Stimulated activated naive B cell treated with anti-CD40 and anti-IgM and Interleukin-4, amounts not matched to agents 10 μg/mL and 1 μg/mL and 100 μg/mL, for 72 hours (primary cell): Measurements from ENCODE around the gene HMGN3.

Source experiments
- ATAC-seq, 2 donors: fragments of 150-1000 bp; cut with Tn5 transposase; replicated peaks; 2 replicates each; pipeline ENCODE4 v1.10.0; 2021; ENCODE audit warnings: moderate library complexity in 1 of 2
- DNase-seq: peaks from one replicate; pipeline ENCODE4 v3.0.0; 2021
- H3K27ac Mint-ChIP-seq: one replicate; pipeline ENCODE4 v1.8.0; 2022; ENCODE audit warnings: mild to moderate bottlenecking, mixed read lengths
- H3K27me3 Mint-ChIP-seq, 2 donors: one replicate each; pipeline ENCODE4 v1.8.0; 2022; ENCODE audit warnings: mixed read lengths in 2 of 2
- H3K36me3 Mint-ChIP-seq, 2 donors: one replicate each; pipeline ENCODE4 v1.8.0; 2022; ENCODE audit warnings: mixed read lengths in 2 of 2, mild to moderate bottlenecking in 1 of 2
- H3K4me1 Mint-ChIP-seq, 2 donors: one replicate each; pipeline ENCODE4 v1.8.0; 2022; ENCODE audit warnings: mixed read lengths in 2 of 2, mild to moderate bottlenecking in 1 of 2
- H3K4me3 Mint-ChIP-seq, 2 donors: one replicate each; pipeline ENCODE4 v1.8.0; 2022; ENCODE audit warnings: mild to moderate bottlenecking in 2 of 2, mixed read lengths in 2 of 2, moderate library complexity in 1 of 2
- H3K9me3 Mint-ChIP-seq, 2 donors: one replicate each; pipeline ENCODE4 v1.8.0; 2022; ENCODE audit warnings: mixed read lengths in 2 of 2, mild to moderate bottlenecking in 1 of 2

HMGN3 gene

DNA sequence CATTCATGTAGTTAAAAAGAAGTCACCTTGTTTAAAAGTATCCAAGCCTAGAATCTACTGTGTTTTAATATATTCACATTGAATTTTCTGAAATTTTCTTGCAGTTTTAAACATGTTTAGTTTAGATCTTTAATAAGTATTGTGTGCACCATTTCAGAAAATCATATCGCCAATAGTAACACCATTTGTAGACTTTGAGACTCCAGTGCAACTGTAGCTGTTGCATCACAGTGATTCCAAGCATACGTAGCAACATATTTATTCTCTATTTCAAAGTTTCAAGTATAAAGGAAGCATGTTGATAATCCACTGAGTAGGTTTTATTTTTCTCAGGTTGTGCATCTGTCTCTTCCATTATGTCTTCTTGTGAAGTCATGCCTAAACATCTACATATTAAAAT lies 46.4 kb downstream of the HMGN3 start:
- peaks cover 10 to 17% of the 10 kb centered on the region in 2 donors for H3K36me3 Mint-ChIP-seq
- ATAC-seq (no peak), DNase-seq (no peak)
- H3K27me3 Mint-ChIP-seq: peaks cover 7 to 10% of the 10 kb centered on the region in 2 donors
- H3K4me1 Mint-ChIP-seq: no peaks in the 10 kb centered on the region
- peaks cover 9 to 10% of the 10 kb centered on the region in 2 donors for H3K9me3 Mint-ChIP-seq
- no peak overlapping the region for H3K27ac Mint-ChIP-seq
- H3K4me3 Mint-ChIP-seq: no peak overlapping the region

DNA sequence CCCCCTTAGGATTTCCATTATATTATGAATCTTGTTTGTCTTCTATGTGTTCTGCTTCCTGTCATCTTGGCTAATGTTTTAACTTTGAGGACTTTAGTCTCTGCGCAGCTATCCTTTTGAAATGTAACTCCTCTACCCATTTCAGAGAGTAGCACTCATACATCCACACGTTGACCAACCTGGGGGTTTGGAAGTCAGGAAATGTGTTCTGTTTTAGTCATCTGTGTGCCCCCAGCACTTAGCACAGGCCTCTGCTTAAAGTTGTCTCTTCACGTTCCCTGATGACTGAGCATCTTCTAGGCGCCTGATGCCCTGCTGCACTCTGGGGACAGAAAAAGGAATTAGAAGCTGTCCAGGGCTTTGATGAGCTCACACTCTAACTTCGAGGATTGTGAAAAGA lies 47.9 kb downstream of the HMGN3 start:
- DNase-seq (no peak), ATAC-seq (no peak)
- Mint-ChIP-seq H3K4me1 (no peaks in the 10 kb centered on the region), H3K36me3 (peaks cover 3 to 8% of the 10 kb centered on the region in 2 donors), H3K27me3 (peaks cover 7 to 10% of the 10 kb centered on the region in 2 donors), H3K9me3 (peaks cover 3 to 6% of the 10 kb centered on the region in 2 donors), H3K4me3 (no peak overlapping the region), H3K27ac (no peak overlapping the region)

DNA sequence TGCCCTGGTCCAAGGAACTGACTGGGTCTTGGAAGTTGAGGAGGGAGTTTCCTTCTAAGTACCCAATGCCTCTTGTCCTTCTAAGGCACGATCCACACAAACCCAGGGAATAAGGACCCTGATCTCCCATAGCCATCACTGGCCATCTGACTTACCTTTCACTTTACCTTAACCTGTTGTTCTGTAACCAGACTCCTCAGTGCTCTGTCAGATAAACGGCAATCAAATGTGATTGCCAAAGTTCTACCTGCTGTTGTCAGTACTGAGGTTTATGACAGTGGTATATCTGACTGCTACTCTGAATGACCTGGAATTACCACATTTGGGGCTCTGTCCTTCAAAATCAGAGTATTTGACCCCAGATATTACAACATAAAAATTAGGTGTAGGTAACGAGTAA lies 49.8 kb downstream of the HMGN3 start:
- ATAC-seq (no peak), DNase-seq (no peak)
- Mint-ChIP-seq H3K27ac (no peak overlapping the region), H3K36me3 (no peaks in the 10 kb centered on the region), H3K4me1 (no peaks in the 10 kb centered on the region), H3K27me3 (peaks cover 7 to 10% of the 10 kb centered on the region in 2 donors), H3K4me3 (no peak overlapping the region), H3K9me3 (no peaks in the 10 kb centered on the region)

DNA sequence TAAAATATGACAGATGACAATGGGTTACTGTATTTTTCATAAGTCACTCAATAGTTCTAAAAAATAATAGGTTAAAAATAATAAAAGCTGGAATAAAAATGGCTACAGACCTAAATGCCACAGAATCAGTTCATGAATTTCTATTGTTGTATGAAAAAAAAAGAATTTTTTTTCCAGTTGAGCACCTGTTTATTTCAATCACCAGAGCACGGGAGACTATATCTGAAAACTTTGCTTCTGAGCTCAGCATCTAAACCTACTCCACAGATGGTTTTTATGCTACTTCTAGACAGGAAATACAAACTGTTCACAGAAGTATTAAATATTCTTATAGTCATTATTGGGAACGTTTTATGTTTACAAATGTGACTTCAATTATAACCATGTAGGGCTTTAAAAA lies 50.4 kb downstream of the HMGN3 start:
- no peak overlapping the region for H3K4me3 Mint-ChIP-seq
- H3K9me3 Mint-ChIP-seq: no peaks in the 10 kb centered on the region
- H3K27me3 Mint-ChIP-seq: peaks cover 7 to 16% of the 10 kb centered on the region in 2 donors
- ATAC-seq (no peak), DNase-seq (no peak)
- H3K4me1 Mint-ChIP-seq: no peaks in the 10 kb centered on the region
- H3K36me3 Mint-ChIP-seq: no peaks in the 10 kb centered on the region
- H3K27ac Mint-ChIP-seq: no peak overlapping the region

DNA sequence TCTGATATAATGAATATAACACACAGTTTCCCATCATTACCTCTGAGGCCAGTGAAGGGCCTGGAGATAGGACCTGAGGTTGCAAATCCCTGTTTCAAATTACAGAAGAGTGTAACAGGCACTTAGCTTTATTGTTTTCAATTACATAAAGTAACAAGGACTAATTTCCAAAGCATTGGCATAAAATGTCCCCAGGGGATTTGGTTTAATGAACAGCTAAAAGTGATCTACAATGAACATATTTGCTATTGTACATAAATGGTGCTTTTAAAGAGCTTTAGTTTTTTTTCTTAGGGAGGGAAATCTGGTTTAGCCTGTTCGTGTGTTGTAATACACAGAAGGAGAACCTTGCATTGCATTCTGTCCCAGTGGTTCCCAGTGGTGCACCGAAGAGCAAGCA lies 54.4 kb downstream of the HMGN3 start:
- Mint-ChIP-seq H3K27ac (no peak overlapping the region), H3K36me3 (no peaks in the 10 kb centered on the region), H3K4me3 (no peak overlapping the region), H3K27me3 (peaks cover 4 to 6% of the 10 kb centered on the region in 2 donors), H3K9me3 (peaks cover 4% of the 10 kb centered on the region in 2 donors), H3K4me1 (no peaks in the 10 kb centered on the region)
- DNase-seq (no peak), ATAC-seq (no peak)

DNA sequence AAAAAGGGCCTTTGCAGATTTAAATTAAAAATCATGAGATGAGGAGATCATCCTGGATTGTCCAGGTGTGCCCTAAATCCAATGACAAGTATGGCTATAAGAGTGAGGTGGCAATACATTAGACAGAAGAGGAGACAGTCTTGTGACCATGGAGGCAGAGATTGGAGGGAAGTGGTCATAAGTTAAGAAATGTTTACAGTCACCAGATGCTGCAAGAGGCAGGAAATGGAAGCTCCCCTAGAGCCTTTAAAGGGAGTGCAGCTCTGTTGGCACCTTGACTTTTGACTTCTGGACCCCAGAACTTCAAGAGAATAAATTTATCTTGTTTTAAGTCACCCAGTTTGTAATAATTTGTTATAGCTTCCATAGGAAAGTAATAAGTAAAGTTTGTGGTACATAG lies 61.1 kb downstream of the HMGN3 start:
- H3K36me3 Mint-ChIP-seq: no peaks in the 10 kb centered on the region
- H3K4me1 Mint-ChIP-seq: peaks cover 0 to under 1% of the 10 kb centered on the region in 2 donors
- H3K9me3 Mint-ChIP-seq: peaks cover 4% of the 10 kb centered on the region in 2 donors
- H3K27me3 Mint-ChIP-seq: peaks cover 4 to 9% of the 10 kb centered on the region in 2 donors
- H3K4me3 Mint-ChIP-seq: no peak overlapping the region
- H3K27ac Mint-ChIP-seq: no peak overlapping the region
- DNase-seq (no peak), ATAC-seq (peak in 1 of 2 donors; percentile 44)

DNA sequence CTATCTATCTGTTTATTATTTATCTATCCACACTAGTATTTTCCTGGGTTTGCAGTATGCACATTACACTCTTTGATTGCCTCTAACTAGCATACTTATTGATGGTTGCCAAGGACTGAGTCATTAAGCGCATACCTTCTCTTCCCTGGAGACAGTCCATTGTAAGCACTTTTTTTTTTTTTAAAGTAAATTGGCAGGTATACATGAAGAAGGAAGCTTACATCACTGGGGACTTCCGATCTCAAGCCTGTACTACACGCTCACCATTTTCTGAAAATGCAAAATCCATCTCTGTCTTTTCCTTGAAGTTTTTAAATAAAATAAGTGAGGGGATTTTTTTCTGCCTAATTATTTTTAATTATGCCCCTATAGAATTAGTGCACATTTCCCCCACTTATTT lies 63.5 kb downstream of the HMGN3 start:
- no peak overlapping the region for H3K27ac Mint-ChIP-seq
- H3K4me1 Mint-ChIP-seq: peaks cover 0 to 3% of the 10 kb centered on the region in 2 donors
- H3K36me3 Mint-ChIP-seq: no peaks in the 10 kb centered on the region
- ATAC-seq (no peak), DNase-seq (no peak)
- peaks cover 4 to 5% of the 10 kb centered on the region in 2 donors for H3K27me3 Mint-ChIP-seq
- no peaks in the 10 kb centered on the region for H3K9me3 Mint-ChIP-seq
- H3K4me3 Mint-ChIP-seq: no peak overlapping the region

DNA sequence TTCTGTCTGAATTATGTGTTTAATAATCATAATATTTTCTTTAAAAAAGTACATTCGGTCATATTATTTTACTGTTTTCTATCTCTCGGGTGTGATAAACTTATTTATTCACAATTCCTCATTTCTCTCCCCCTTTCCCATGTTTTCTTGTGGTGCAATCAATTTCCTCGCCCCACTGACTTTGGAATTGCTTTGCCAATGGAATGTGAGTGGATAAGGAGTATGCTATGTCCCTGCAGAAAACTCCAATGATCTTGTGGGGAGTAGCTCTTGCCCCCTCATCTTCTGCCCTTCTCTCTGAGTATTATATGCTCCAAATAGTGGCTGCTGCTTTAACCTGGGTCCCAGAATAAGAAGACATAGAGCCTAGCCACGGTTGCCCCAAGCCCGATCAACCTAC lies 64.1 kb downstream of the HMGN3 start:
- ATAC-seq (no peak), DNase-seq (no peak)
- H3K4me1 Mint-ChIP-seq: peaks cover 0 to 3% of the 10 kb centered on the region in 2 donors
- H3K27me3 Mint-ChIP-seq: peaks cover 4 to 5% of the 10 kb centered on the region in 2 donors
- no peak overlapping the region for H3K27ac Mint-ChIP-seq
- no peaks in the 10 kb centered on the region for H3K36me3 Mint-ChIP-seq
- no peak overlapping the region for H3K4me3 Mint-ChIP-seq
- H3K9me3 Mint-ChIP-seq: no peaks in the 10 kb centered on the region

DNA sequence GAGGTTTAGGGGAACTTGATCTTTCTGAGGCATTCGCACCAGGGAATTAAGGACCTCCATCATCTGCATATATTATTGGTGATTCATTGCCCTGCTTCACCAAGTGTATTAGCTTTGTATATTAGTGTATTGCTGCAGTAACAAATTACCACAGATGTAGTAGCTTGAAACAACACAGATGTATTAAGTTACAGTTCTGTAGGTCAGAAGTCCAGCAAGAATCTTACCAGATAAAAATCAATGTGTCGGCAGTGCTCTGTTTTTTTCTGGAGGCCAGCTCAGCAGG lies 65.8 kb downstream of the HMGN3 start:
- ATAC-seq (peak in 1 of 2 donors; percentile 34), DNase-seq (no peak)
- H3K27me3 Mint-ChIP-seq: peaks cover 0 to 4% of the 10 kb centered on the region in 2 donors
- no peak overlapping the region for H3K4me3 Mint-ChIP-seq
- peaks cover 0 to 3% of the 10 kb centered on the region in 2 donors for H3K4me1 Mint-ChIP-seq
- no peak overlapping the region for H3K27ac Mint-ChIP-seq
- no peaks in the 10 kb centered on the region for H3K36me3 Mint-ChIP-seq
- no peaks in the 10 kb centered on the region for H3K9me3 Mint-ChIP-seq

DNA sequence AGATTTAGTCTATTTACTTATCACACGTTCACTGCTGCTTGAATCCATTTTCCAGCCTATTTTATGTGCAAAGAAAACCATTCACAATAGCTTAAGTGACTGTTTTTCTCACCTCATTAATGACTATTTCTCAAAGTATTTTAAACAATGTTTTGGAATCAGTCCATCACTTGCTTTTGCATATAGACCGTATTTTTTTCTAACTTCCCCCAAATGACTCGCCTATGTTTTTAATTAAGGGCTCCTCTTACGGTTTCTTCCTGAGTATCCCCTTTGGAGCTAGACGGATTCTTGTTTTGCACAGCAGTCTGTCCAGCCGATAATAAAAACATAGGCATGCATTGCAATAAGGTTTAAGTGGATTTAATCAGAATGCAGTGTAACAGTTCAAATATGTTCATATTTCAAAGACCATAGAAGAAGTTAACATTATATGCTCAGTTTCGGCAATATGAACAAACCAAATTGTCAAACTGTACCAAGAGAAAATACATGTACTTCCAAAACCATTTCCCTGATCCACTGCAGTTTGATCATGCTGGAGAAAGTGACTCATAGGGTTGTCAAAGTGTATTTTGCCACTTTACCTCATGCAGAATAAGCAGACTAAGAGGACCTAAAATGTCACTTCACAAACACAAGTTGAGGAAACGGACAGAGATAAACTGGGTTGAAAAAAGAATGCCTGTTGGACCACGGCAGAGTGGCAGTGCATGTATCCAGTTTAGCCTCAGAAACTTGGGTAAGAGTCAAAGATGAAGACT lies 66.4 kb downstream of the HMGN3 start:
- Mint-ChIP-seq H3K36me3 (no peaks in the 10 kb centered on the region), H3K4me1 (peaks cover 0 to 3% of the 10 kb centered on the region in 2 donors), H3K27me3 (peaks cover 0 to 4% of the 10 kb centered on the region in 2 donors), H3K4me3 (no peak overlapping the region), H3K9me3 (no peaks in the 10 kb centered on the region), H3K27ac (no peak overlapping the region)
- DNase-seq: no peak
- ATAC-seq: no peak

DNA sequence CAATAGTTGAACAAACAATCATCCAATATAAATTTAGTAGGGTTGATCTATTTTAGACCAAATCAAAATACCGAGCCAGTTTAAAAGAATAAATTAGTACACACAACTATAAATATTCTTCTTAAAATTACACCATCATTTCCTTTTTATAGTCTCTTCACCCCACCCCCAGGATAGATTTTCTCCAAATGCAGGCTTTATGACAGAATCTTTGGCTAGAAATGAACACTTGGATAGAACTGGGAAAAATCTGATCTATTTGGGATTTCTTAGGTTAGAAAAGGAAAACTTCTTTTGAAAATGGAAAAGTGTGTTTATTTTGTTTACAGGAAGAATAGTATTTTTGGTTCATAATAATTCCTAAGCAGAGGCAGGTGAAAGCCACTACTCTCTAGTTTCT lies 74.6 kb downstream of the HMGN3 start:
- Mint-ChIP-seq H3K4me1 (no peaks in the 10 kb centered on the region), H3K36me3 (no peaks in the 10 kb centered on the region), H3K9me3 (peaks cover 0 to 2% of the 10 kb centered on the region in 2 donors), H3K27ac (no peak overlapping the region), H3K4me3 (no peak overlapping the region), H3K27me3 (peaks cover 9 to 12% of the 10 kb centered on the region in 2 donors)
- ATAC-seq (no peak), DNase-seq (no peak)

DNA sequence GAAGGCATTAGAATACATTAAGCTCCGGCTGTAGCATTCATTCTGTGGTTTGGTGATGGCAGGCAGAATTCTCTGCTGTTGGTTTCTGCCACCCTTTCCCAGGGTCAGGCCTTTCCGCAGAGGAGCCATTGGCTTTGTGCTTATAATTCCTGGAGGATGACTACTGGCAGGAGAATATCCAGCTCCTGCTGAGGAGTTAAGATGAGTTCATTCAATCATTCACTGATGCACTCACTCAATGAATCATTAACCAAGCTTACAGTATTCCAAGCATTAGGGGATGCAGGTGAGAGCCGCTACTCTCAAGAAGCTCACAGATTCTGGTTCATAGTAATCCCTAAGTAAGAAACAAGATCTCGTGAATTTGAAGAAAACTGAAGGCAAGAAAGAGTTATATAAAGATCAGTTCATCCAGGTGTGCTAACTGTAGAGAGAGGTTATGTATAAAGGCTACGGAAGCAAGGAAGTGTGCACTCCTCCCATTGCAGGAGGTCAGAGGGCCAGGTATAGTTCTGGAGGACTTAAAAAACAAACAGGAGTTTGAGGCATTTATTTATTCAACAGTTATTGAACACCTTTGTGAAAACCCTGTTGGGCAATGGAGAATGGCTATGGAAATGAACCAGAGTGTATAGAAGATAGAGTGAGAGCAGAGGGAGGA lies 75.5 kb downstream of the HMGN3 start:
- peaks cover 0 to 2% of the 10 kb centered on the region in 2 donors for H3K9me3 Mint-ChIP-seq

DNA sequence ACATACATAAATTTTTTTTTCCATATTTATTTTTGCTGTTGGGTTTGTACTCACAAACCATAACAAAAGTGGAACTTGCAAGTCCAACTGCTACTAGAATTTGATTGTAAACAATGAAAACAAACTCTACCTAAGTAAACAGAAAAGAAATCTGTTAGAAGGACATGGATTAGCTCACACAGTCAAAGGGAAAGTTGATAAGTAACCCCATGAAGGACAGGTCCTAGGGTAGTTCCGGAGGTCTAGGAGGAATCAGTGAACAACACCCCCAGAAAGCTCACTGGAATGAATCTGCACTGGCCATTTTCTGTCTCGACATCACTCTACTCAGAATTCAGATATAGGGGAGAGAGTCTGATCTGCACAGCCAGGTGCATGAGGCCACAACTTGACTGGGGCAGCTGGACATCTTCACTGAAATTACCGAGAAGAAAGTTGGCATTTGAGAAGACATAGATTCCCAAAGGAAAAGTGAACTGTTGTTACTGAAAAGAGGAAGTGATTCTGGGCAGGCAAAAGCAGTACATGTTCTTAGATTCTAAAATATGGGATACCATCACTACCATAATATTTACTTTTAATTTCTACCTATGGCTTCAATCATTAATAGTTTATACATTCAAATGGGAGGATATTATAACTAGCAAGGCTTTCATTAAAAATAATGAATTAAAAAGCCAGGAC lies 76.4 kb downstream of the HMGN3 start:
- peaks cover 0 to 2% of the 10 kb centered on the region in 2 donors for H3K9me3 Mint-ChIP-seq
- peaks cover 9 to 12% of the 10 kb centered on the region in 2 donors for H3K27me3 Mint-ChIP-seq
- ATAC-seq: no peak
- H3K4me1 Mint-ChIP-seq: no peaks in the 10 kb centered on the region
- no peak overlapping the region for H3K27ac Mint-ChIP-seq
- no peak overlapping the region for H3K4me3 Mint-ChIP-seq
- H3K36me3 Mint-ChIP-seq: no peaks in the 10 kb centered on the region
- DNase-seq: no peak

More for the DNA sequence above, 75.5 kb downstream of the HMGN3 start:
- DNase-seq (no peak), ATAC-seq (no peak)
- no peaks in the 10 kb centered on the region for H3K36me3 Mint-ChIP-seq
- no peaks in the 10 kb centered on the region for H3K4me1 Mint-ChIP-seq
- H3K4me3 Mint-ChIP-seq: no peak overlapping the region
- peaks cover 9 to 12% of the 10 kb centered on the region in 2 donors for H3K27me3 Mint-ChIP-seq
- H3K27ac Mint-ChIP-seq: no peak overlapping the region

DNA sequence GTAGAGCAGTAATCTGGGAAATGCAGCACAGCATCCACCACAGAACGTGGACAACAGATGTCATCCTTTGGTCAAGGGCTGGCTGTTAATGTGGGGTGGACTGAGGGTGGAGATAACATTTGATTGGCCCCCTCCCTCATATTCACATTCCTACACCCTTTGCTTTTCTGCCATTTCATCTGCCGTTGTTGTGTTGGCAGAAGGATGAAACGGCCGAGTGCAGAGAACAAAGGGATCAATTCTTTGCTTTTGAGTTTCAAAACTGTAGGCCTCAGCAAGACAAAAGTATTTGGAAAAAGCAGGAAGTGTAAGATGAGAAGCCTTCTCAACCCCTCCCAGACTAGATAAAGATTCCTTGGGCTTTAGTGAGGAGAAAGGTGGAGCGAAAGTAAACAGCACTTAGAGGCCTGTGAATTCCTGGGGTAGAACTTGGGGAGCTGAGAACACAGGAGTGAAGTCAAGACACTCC lies 82.2 kb downstream of the HMGN3 start:
- Mint-ChIP-seq H3K4me1 (no peaks in the 10 kb centered on the region), H3K27ac (no peak overlapping the region), H3K36me3 (no peaks in the 10 kb centered on the region), H3K9me3 (no peaks in the 10 kb centered on the region), H3K4me3 (no peak overlapping the region), H3K27me3 (peaks cover 4 to 6% of the 10 kb centered on the region in 2 donors)
- DNase-seq (no peak), ATAC-seq (no peak)
